Breast epithelium (tissue), 3 donors: ENCODE measurements around the gene P2RY13.

ENCODE experiments used
- POLR2AphosphoS5 ChIP-seq, 3 donors: sonication (generic); formaldehyde crosslinking; IDR thresholded peaks; one replicate each; pipeline ENCODE4 v1.6.1; 2017; ENCODE audit warnings: antibody characterized with exemption in 3 of 3
- TF ChIP-seq, protein P1 (sequence below), 3 donors: fragments of 450-650 bp; IDR thresholded peaks; one replicate each; pipeline ENCODE4 v1.5.1; 2016 to 2017; ENCODE audit warnings: antibody characterized with exemption in 3 of 3, mild to moderate bottlenecking in 3 of 3, moderate library complexity in 3 of 3

DNA sequence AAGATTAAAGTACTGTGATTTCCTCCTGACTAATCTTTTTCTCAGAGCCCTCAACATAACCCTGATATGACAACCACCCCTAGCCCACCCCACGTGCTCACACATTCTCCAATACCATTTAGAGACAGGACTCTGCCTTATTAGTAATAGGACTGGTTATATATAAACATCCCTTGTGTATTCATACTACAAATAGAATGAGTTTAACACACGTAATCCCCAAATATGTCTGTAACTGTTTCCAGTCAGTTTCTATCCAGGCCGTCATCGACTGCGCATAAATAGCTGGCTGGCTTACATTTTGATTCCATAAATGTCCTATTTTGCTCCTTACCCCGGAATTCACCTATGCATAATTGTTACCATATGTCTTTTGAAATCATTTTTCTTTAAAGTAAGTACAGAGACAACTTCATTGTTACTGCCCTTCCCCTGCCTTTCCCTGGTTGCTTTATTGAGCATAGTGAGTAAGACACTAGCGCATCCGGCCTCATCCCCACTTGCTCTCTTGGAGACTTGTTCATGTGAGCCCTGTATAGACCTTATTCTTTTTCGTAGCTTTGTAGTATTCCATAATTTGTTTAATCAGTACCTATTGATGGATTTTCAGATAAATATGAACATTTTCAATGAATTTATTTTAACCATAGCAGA lies 47.6 kb downstream of the P2RY13 start:
- TF ChIP-seq, protein P1, sequence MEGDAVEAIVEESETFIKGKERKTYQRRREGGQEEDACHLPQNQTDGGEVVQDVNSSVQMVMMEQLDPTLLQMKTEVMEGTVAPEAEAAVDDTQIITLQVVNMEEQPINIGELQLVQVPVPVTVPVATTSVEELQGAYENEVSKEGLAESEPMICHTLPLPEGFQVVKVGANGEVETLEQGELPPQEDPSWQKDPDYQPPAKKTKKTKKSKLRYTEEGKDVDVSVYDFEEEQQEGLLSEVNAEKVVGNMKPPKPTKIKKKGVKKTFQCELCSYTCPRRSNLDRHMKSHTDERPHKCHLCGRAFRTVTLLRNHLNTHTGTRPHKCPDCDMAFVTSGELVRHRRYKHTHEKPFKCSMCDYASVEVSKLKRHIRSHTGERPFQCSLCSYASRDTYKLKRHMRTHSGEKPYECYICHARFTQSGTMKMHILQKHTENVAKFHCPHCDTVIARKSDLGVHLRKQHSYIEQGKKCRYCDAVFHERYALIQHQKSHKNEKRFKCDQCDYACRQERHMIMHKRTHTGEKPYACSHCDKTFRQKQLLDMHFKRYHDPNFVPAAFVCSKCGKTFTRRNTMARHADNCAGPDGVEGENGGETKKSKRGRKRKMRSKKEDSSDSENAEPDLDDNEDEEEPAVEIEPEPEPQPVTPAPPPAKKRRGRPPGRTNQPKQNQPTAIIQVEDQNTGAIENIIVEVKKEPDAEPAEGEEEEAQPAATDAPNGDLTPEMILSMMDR (IDR thresholded peaks at IDR 0.05) = no peak
- TF ChIP-seq POLR2AphosphoS5 (IDR thresholded peaks at IDR 0.05) = no peak
